Activated CD8-positive, alpha-beta T cell treated with anti-CD3 and anti-CD28 coated beads, Interleukin-2, amount 10 ng/mL, durations not matched to agents 7 days and 5 days (primary cell): ENCODE data around the gene KIAA1217. TPM values are rescaled to one million over a fixed set of nuclear protein-coding genes. Genes with fewer than 3 reads are reported as not detected.
"Not testable (repeated sequence)": the region's sequence is repeated elsewhere in the genome, so short reads cannot be mapped to it uniquely, and the experiment has no call there.

Experiments used
- ATAC-seq: fragments of 150-1000 bp; cut with Tn5 transposase; one replicate; pipeline ENCODE4 v1.10.0; 2021; ENCODE audit warnings: moderate library complexity
- CTCF ChIA-PET: fragments of 350-600 bp; sonication (Branson Sonifier 250); formaldehyde crosslinking; loops from one replicate; lab custom pipeline; 2021; ENCODE audit warnings: antibody characterized with exemption; lab: Charles Lee
- POLR2A ChIA-PET: fragments of 350-600 bp; sonication (Branson Sonifier 250); formaldehyde crosslinking; loops from one replicate; lab custom pipeline; 2021; ENCODE audit warnings: antibody characterized with exemption; lab: Charles Lee
- DNase-seq: peaks from one replicate; pipeline ENCODE4 v3.0.0-alpha.2; 2020
- H3K27ac Mint-ChIP-seq: one replicate; pipeline ENCODE4 v1.8.0; 2021; ENCODE audit warnings: mild to moderate bottlenecking, mixed read lengths
- H3K27me3 Mint-ChIP-seq: one replicate; pipeline ENCODE4 v1.8.0; 2021; ENCODE audit warnings: low read depth, mixed read lengths
- H3K36me3 Mint-ChIP-seq: one replicate; pipeline ENCODE4 v1.8.0; 2021; ENCODE audit warnings: low read depth, mixed read lengths
- H3K4me1 Mint-ChIP-seq: one replicate; pipeline ENCODE4 v1.8.0; 2021; ENCODE audit warnings: low read depth, mixed read lengths
- H3K4me3 Mint-ChIP-seq: one replicate; pipeline ENCODE4 v1.8.0; 2021; ENCODE audit warnings: mild to moderate bottlenecking, mixed read lengths
- H3K9me3 Mint-ChIP-seq: one replicate; pipeline ENCODE4 v1.8.0; 2022; ENCODE audit warnings: mixed read lengths; ENCODE audit not compliant: insufficient read depth
- total RNA-seq, 2 experiments: library from RNA; stranded (reverse); gene quantifications; one replicate each; pipeline ENCODE4 v1.2.3, GENCODE V29; 2021

The KIAA1217 gene
- total RNA-seq, 2 experiments from 2014 or later, result not detected

GRCh38 chr10:24350070-24350921 is 141.4 kb downstream of the KIAA1217 start:
- Mint-ChIP-seq H3K27me3 (no peaks in the 10 kb centered on the region), H3K4me3 (no peak overlapping the region), H3K9me3 (no peaks in the 10 kb centered on the region), H3K36me3 (no peaks in the 10 kb centered on the region), H3K27ac (no peak overlapping the region), H3K4me1 (peaks cover 2% of the 10 kb centered on the region)
- CTCF ChIA-PET, result no interaction called here
- ATAC-seq (no peak), DNase-seq (no peak)
- POLR2A ChIA-PET, result no interaction called here

GRCh38 chr10:24350922-24351225 is 141.9 kb downstream of the KIAA1217 start:
- ATAC-seq, H3K27me3 Mint-ChIP-seq, CTCF ChIA-PET, DNase-seq, H3K4me3 Mint-ChIP-seq, H3K36me3 Mint-ChIP-seq, POLR2A ChIA-PET, H3K27ac Mint-ChIP-seq, H3K4me1 Mint-ChIP-seq, H3K9me3 Mint-ChIP-seq: not testable (repeated sequence)

DNA sequence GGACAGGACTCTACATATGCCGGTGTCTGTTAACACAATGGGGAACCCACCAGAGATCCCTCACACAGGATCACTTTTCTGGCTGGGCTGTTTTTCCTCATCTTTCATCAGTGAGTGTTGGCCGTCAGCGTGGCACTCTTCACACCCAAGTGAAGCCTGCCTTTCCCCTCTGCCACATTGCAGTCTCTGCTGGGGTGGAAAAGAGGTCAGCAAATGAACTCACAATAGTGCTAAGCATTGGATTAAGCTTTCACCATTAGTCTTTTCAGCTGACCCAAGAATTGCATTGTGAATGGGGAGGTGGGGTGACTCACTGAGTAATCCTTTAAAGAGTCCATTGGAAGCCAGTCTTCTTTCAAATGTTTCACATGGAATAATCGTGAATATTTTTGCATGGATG is 143.0 kb downstream of the KIAA1217 start:
- H3K9me3 Mint-ChIP-seq, result no peaks in the 10 kb centered on the region
- no peak overlapping the region for H3K4me3 Mint-ChIP-seq
- no peak overlapping the region for H3K27ac Mint-ChIP-seq
- H3K4me1 Mint-ChIP-seq, result peaks cover 2% of the 10 kb centered on the region
- POLR2A ChIA-PET, result no interaction called here
- no peak for DNase-seq
- H3K36me3 Mint-ChIP-seq, result no peaks in the 10 kb centered on the region
- no peak for ATAC-seq
- CTCF ChIA-PET, result no interaction called here
- no peaks in the 10 kb centered on the region for H3K27me3 Mint-ChIP-seq

DNA sequence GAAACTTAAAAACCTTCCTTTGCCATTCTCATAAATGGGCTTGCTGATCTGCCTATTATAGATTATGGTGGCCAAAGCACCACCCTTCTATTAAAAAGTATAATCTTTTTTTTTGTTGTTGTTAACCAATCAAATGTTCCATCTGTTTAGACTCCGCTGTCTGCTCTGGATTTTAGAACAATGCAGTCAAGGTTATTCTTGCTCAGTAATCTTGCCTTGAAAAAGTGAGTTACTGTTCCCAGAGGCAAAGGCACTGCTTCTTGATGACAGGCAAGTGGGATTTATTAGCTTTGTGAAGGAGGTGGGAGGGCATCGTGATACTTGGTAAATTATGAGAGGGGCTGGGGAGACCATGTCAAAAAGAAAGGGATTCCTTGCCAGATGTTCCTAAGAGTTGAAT is 143.5 kb downstream of the KIAA1217 start:
- ATAC-seq (no peak), DNase-seq (no peak)
- Mint-ChIP-seq H3K27ac (no peak overlapping the region), H3K9me3 (no peaks in the 10 kb centered on the region), H3K4me1 (peaks cover 2% of the 10 kb centered on the region), H3K27me3 (no peaks in the 10 kb centered on the region), H3K36me3 (no peaks in the 10 kb centered on the region), H3K4me3 (no peak overlapping the region)
- ChIA-PET CTCF (no interaction called here), POLR2A (no interaction called here)

DNA sequence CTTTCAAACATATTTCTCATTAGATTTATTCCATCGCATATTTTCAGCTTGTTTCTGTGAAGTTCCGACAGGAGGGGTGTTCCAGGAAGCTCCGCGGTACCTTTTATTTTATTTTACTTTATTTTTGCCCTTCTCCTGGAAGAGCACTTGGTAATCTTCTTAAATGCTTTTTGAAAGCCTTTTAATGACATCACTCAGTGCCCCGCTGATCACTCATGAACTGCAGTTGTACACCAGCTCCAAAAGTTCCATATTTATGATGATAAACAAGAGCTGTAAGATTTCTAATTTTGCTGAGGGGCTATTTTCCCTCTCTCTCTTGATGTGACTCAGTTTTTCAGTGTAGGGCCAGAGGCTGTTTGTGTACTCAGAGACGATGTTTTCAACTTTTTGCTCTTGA is 144.4 kb downstream of the KIAA1217 start:
- ATAC-seq (no peak), DNase-seq (no peak)
- H3K27ac Mint-ChIP-seq, result no peak overlapping the region
- H3K9me3 Mint-ChIP-seq, result no peaks in the 10 kb centered on the region
- peaks cover 2% of the 10 kb centered on the region for H3K4me1 Mint-ChIP-seq
- H3K27me3 Mint-ChIP-seq, result no peaks in the 10 kb centered on the region
- no peaks in the 10 kb centered on the region for H3K36me3 Mint-ChIP-seq
- POLR2A ChIA-PET, result no interaction called here
- no peak overlapping the region for H3K4me3 Mint-ChIP-seq
- CTCF ChIA-PET, result no interaction called here

DNA sequence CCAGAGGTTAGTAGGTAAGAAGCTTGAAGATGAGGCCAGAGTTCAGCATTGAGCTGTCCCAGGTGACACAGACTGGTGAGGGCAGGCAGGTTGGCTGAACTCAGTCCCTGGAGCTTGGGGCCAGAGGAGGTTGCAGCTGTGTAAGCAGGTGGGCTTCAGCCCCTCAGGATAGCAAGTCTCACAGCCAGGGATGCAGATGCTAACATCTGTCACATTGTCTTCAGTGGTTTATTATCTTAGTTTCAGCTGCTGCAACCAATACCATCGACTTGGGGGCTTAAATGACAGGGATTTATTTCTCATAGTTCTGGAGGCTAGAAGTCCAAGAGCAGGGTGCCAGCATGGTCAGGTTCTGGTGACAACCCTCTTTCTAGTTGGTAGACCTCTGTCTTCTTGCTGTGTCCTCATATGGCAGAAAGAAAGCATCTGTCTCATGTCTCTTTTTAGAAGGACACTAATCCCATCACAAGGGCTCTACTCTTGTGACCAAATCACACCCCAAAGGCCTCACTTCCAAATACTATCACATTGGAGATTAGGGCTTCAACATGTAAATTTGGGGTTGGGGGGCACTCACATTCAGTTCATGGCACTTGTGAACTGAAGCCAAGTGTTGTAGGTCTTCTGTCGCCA is 146.2 kb downstream of the KIAA1217 start:
- H3K9me3 Mint-ChIP-seq, result no peaks in the 10 kb centered on the region
- ChIA-PET POLR2A (no interaction called here), CTCF (no interaction called here)
- H3K27me3 Mint-ChIP-seq, result no peaks in the 10 kb centered on the region
- H3K4me3 Mint-ChIP-seq, result no peak overlapping the region
- DNase-seq (no peak), ATAC-seq (no peak)
- H3K36me3 Mint-ChIP-seq, result no peaks in the 10 kb centered on the region
- H3K4me1 Mint-ChIP-seq, result peaks cover 2% of the 10 kb centered on the region
- H3K27ac Mint-ChIP-seq, result no peak overlapping the region

DNA sequence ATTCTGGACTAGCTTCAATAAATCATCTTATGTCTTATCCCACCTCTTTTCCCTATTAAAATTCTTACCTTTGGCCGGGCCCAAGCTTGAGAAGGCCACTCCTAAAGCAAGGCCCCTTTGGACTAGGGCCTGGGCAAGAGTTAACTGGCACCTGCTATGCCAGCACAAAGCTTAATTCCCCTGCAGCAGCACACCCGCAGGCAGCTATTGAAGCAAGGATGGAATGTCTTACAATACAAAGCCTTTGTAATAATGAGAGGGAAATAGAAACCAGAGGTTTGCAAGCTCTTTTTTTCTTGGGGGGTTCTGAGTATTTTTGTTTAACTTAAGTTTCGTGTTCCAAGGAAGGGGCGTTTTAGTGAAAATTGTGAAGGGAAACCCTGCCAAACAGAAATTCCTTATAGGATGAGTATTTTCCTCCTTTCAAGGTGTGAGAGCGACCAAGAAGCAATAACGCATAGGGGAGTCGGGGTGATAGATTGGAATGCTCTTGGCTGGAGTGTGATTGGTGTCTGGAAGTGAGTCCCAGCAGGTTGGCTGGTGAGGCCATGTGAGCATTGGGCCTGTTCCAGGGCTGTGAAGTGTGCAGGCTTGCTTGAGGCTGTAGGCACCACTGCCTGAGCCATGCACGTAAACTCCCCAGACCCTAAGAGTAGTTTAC is 148.5 kb downstream of the KIAA1217 start:
- CTCF ChIA-PET, result no interaction called here
- Mint-ChIP-seq H3K27me3 (no peaks in the 10 kb centered on the region), H3K36me3 (no peaks in the 10 kb centered on the region), H3K4me3 (no peak overlapping the region), H3K9me3 (no peaks in the 10 kb centered on the region), H3K27ac (no peak overlapping the region), H3K4me1 (no peaks in the 10 kb centered on the region)
- DNase-seq, result no peak
- POLR2A ChIA-PET, result no interaction called here
- ATAC-seq, result no peak

DNA sequence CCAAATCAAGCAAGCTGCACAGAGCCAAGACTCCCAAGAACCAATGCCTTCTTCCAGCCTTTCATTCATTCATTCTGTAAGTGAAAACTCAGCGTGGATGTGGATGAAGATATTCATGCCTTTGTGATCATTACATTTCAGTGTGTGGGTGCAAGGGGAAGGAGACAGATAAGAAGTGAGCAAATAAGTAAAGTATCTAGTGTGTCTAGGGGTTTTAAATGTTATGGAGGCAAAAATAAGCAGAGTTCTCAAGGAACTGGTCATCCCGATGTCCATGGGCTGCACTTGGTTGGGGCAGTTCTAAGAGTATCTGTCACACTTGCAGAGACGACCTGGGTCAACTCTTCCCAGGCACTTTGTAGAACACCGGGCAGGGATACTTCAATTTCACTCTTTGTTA is 149.1 kb downstream of the KIAA1217 start:
- CTCF ChIA-PET, result no interaction called here
- H3K9me3 Mint-ChIP-seq, result no peaks in the 10 kb centered on the region
- no peaks in the 10 kb centered on the region for H3K36me3 Mint-ChIP-seq
- no peak overlapping the region for H3K4me3 Mint-ChIP-seq
- DNase-seq (no peak), ATAC-seq (no peak)
- H3K4me1 Mint-ChIP-seq, result no peaks in the 10 kb centered on the region
- no peak overlapping the region for H3K27ac Mint-ChIP-seq
- POLR2A ChIA-PET, result no interaction called here
- no peaks in the 10 kb centered on the region for H3K27me3 Mint-ChIP-seq

DNA sequence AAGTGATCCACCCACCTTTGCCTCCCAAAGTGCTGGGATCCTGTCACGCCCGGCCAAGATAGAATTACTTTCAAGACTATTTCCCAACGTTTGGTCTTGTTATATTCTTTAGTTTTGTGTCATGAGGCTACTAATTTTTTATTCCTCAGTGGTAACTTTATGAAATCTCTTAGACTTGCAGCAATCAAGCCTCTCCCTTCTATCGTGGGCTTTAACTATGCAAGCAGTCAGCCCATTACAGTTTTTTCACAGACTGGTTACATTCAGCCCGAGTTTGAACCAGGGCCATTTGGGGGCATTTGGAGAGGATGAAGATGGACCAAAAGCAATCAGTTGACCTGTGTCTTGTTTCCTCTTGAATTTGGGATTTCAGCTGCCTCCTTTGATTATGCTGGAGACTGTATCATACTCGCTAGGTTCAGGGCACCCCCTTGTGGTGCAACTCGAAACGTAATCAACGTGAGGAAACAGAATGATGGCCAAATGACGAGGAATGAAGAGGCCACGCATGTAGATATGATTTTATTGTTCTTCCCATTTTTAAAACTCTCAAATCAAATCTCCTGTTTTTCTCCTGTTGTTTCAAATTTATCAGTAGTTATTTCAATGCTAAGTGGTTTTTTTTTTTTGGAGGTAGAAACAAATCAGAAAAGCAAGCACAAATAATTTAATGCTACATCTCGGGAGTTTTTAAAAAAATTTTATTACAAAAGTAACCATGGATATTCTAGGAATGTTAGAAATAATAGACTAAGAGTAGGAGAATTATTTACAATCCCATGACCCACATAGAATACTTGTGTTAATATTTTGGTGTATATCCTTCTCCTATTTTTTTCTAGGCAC is 151.6 kb downstream of the KIAA1217 start:
- ATAC-seq (no peak), DNase-seq (peak; percentile 37)
- H3K36me3 Mint-ChIP-seq, result no peaks in the 10 kb centered on the region
- H3K27ac Mint-ChIP-seq, result no peak overlapping the region
- no peaks in the 10 kb centered on the region for H3K27me3 Mint-ChIP-seq
- ChIA-PET CTCF (interaction anchor here (0.6 kb wide), 1 partner anchor 156 kb away, joined by 3 read pairs; no protein-coding TSS in a partner anchor), POLR2A (no interaction called here)
- no peak overlapping the region for H3K4me3 Mint-ChIP-seq
- no peaks in the 10 kb centered on the region for H3K9me3 Mint-ChIP-seq
- H3K4me1 Mint-ChIP-seq, result no peaks in the 10 kb centered on the region

- Mint-ChIP-seq H3K4me3 (no peak overlapping the region), H3K36me3 (no peaks in the 10 kb centered on the region), H3K27me3 (no peaks in the 10 kb centered on the region), H3K4me1 (no peaks in the 10 kb centered on the region), H3K9me3 (no peaks in the 10 kb centered on the region), H3K27ac (no peak overlapping the region)
- CTCF ChIA-PET, result no interaction called here
- DNase-seq (no peak), ATAC-seq (no peak)
- POLR2A ChIA-PET, result interaction anchor here (0.6 kb wide), 1 partner anchor 712 kb away, joined by 3 read pairs; no protein-coding TSS in a partner anchor
Measured at GRCh38 chr10:24363070-24363469, 154.1 kb downstream of the KIAA1217 start.

DNA sequence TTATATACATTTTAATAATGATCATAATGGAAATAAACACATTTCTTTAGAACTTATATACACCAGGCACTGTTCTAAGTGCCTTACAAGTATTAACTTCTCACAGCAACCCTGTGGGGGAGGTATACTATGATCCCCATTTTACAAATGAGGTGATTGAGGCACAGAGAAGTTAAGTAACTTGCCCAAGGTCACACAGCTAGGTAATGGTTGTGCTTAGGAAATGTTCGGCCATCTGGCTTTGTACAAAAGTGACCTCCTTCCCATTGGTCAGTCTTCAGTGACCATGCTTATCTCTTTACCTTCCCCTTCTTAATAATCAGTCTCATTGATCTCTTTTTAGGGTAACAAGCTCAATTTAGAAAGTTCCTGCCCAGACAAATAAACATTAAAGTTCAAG is 158.8 kb downstream of the KIAA1217 start:
- H3K36me3 Mint-ChIP-seq, result no peaks in the 10 kb centered on the region
- no peaks in the 10 kb centered on the region for H3K9me3 Mint-ChIP-seq
- POLR2A ChIA-PET, result no interaction called here
- H3K27ac Mint-ChIP-seq, result no peak overlapping the region
- ATAC-seq (no peak), DNase-seq (no peak)
- no peaks in the 10 kb centered on the region for H3K27me3 Mint-ChIP-seq
- H3K4me1 Mint-ChIP-seq, result no peaks in the 10 kb centered on the region
- no peak overlapping the region for H3K4me3 Mint-ChIP-seq
- CTCF ChIA-PET, result no interaction called here
